CD4-positive, alpha-beta T cell treated with Interleukin-6 at 100 ng/mL for 8 hours (primary cell): ENCODE data around the gene BICD1.
"Not testable (repeated sequence)": the region's sequence is repeated elsewhere in the genome, so short reads cannot be mapped to it uniquely, and the experiment has no call there.

Source experiments
- DNase-seq: peaks from one replicate; pipeline ENCODE4 v3.0.0-alpha.2; 2020; ENCODE audit warnings: mixed read lengths, low spot score

Gene BICD1

GRCh38 chr12:32248441-32249140 lies 141.9 kb downstream of the BICD1 start:
- DNase-seq: no peak

- DNase-seq: no peak
Measured at GRCh38 chr12:32249777-32250176, 143.1 kb downstream of the BICD1 start.

GRCh38 chr12:32252199-32253073 lies 145.8 kb downstream of the BICD1 start:
- no peak for DNase-seq

- no peak for DNase-seq
Measured at GRCh38 chr12:32253154-32253790, 146.6 kb downstream of the BICD1 start.

GRCh38 chr12:32254260-32254956 lies 147.8 kb downstream of the BICD1 start:
- no peak for DNase-seq

GRCh38 chr12:32255588-32255987 lies 148.9 kb downstream of the BICD1 start:
- DNase-seq: no peak

- DNase-seq: no peak
Measured at GRCh38 chr12:32257695-32258496, 151.2 kb downstream of the BICD1 start.

- no peak for DNase-seq
Measured at GRCh38 chr12:32260696-32261095, 154.0 kb downstream of the BICD1 start.

- no peak for DNase-seq
Measured at GRCh38 chr12:32261638-32262037, 155.0 kb downstream of the BICD1 start.

- DNase-seq: no peak
Measured at GRCh38 chr12:32264961-32265360, 158.3 kb downstream of the BICD1 start.

- DNase-seq: no peak
Measured at GRCh38 chr12:32265456-32265855, 158.8 kb downstream of the BICD1 start.

- no peak for DNase-seq
Measured at GRCh38 chr12:32265951-32266350, 159.3 kb downstream of the BICD1 start.

GRCh38 chr12:32266756-32267155 lies 160.1 kb downstream of the BICD1 start:
- DNase-seq: no peak

GRCh38 chr12:32270818-32271710 lies 164.4 kb downstream of the BICD1 start:
- DNase-seq: no peak

- DNase-seq: no peak
Measured at GRCh38 chr12:32272465-32272864, 165.8 kb downstream of the BICD1 start.

GRCh38 chr12:32273063-32273522 lies 166.4 kb downstream of the BICD1 start:
- DNase-seq: peak; percentile 12

- DNase-seq: peak; percentile 40
Measured at GRCh38 chr12:32273712-32274111, 167.1 kb downstream of the BICD1 start.

GRCh38 chr12:32274665-32275064 lies 168.0 kb downstream of the BICD1 start:
- no peak for DNase-seq

GRCh38 chr12:32275520-32275919 lies 168.9 kb downstream of the BICD1 start:
- DNase-seq: not testable (repeated sequence)

GRCh38 chr12:32277774-32278173 lies 171.1 kb downstream of the BICD1 start:
- no peak for DNase-seq
